SU-DHL-6 (cell line): Measurements from ENCODE around the gene CMBL.

Experiments used
- CTCF ChIP-seq: fragments of 200-600 bp; sonication (generic); IDR thresholded peaks from one replicate; pipeline ENCODE4 v1.5.1; 2017; ENCODE audit warnings: antibody characterized with exemption, mild to moderate bottlenecking, low read length, moderate library complexity; ENCODE audit not compliant: insufficient read depth, poor library complexity, severe bottlenecking
- EZH2phosphoT487 ChIP-seq: fragments of 200-600 bp; sonication (generic), shearing (Covaris generic); conservative IDR thresholded peaks from 2 replicates; pipeline ENCODE4 v1.6.1; 2018; ENCODE audit warnings: mild to moderate bottlenecking, antibody characterized with exemption, low read length, moderate library complexity, mixed read lengths

GRCh38 chr5:10320793-10321192 is 13.1 kb upstream of the CMBL start:
- TF ChIP-seq CTCF (no peak), EZH2phosphoT487 (no peak)
